GM23338 (cell line): ENCODE data around the gene CENPP.

Experiments used
- CTCF ChIP-seq, 2 experiments: fragments of 200-600 bp in 1 of 2; sonication (generic) in 1 of 2; conservative IDR thresholded peaks; 2 replicates each; pipeline versions ENCODE4 v1.5.1 to v1.6.1; 2016 to 2017; ENCODE audit warnings: antibody characterized with exemption in 2 of 2, low read depth in 2 of 2, mild to moderate bottlenecking in 2 of 2, moderate library complexity in 1 of 2
- EZH2phosphoT487 ChIP-seq: fragments of 200-600 bp; sonication (generic); IDR thresholded peaks from one replicate; pipeline ENCODE4 v1.8.1; 2018; ENCODE audit warnings: antibody characterized with exemption; ENCODE audit not compliant: unreplicated experiment
- POLR2AphosphoS5 ChIP-seq: IDR thresholded peaks from 2 replicates; pipeline ENCODE4 v1.6.1; 2016; ENCODE audit warnings: antibody characterized with exemption, low read depth

- TF ChIP-seq POLR2AphosphoS5 (no peak), CTCF (conservative IDR thresholded peaks at IDR 0.05; ENCODE audit: low read depth in 2 of 2) (no peak), EZH2phosphoT487 (no peak)
These were observed 10.3 kb upstream of the CENPP start for GRCh38 chr9:92315456-92315855.
